Vagina (tissue), 2 donors: ENCODE results near the gene MFSD6. TPM values are rescaled to one million over a fixed set of nuclear protein-coding genes. Genes with fewer than 3 reads are reported as not detected.

Source experiments
- DNase-seq, 2 donors: peaks; one replicate each; pipeline ENCODE4 v3.0.0-alpha.2; 2017; ENCODE audit errors: extremely low spot score in 2 of 2
- H3K27ac ChIP-seq: fragments of 200-600 bp; sonication (generic); one replicate; pipeline ENCODE4 v1.5.1; 2019
- H3K27me3 ChIP-seq: fragments of 200-600 bp; sonication (generic); one replicate; pipeline ENCODE4 v1.5.1; 2019
- H3K36me3 ChIP-seq, 2 donors: fragments of 200-600 bp; sonication (generic); one replicate each; pipeline ENCODE4 v1.5.1; 2017 to 2019
- H3K4me1 ChIP-seq: fragments of 200-600 bp; sonication (generic); one replicate; pipeline ENCODE4 v1.5.1; 2019
- H3K4me3 ChIP-seq, 2 donors: fragments of 200-600 bp; sonication (generic); 1 replicate in 1 of 2; 2 replicates in 1 of 2; pipeline ENCODE4 v1.5.1; 2016 to 2019
- H3K9me3 ChIP-seq: fragments of 200-600 bp; sonication (generic); one replicate; pipeline ENCODE4 v1.5.1; 2019
- CTCF ChIP-seq, 3 experiments: fragments of 450-650 bp in 2 of 3; fragments of 200-600 bp in 1 of 3; sonication (generic) in 1 of 3; IDR thresholded peaks; one replicate each; pipeline ENCODE4 v1.5.1; 2017 to 2019; ENCODE audit warnings: antibody characterized with exemption in 3 of 3, mild to moderate bottlenecking in 2 of 3, moderate library complexity in 2 of 3
- POLR2A ChIP-seq, 2 donors: fragments of 450-650 bp; IDR thresholded peaks; one replicate each; pipeline ENCODE4 v1.6.1; 2017; ENCODE audit warnings: antibody characterized with exemption in 2 of 2, mild to moderate bottlenecking in 2 of 2, moderate library complexity in 2 of 2
- POLR2AphosphoS5 ChIP-seq, 2 donors: sonication (generic); formaldehyde crosslinking; IDR thresholded peaks; one replicate each; pipeline ENCODE4 v1.9.0; 2017; ENCODE audit warnings: antibody characterized with exemption in 2 of 2, mild to moderate bottlenecking in 2 of 2, low read depth in 1 of 2; ENCODE audit not compliant: insufficient read depth in 1 of 2
- intact Hi-C: fragments of 100-400 bp; cut with DNase I; formaldehyde crosslinking; loops from one replicate; pipeline ENCODE4 v1.15.1; 2023
- total RNA-seq: library from RNA; depleted of rRNA; stranded (reverse); fragments of >200 nt; gene quantifications from one replicate; pipeline ENCODE4 v1.2.3, GENCODE V29; 2016

MFSD6 gene
- total RNA-seq, 1 donor from 2014 or later: 84.7 TPM

DNA sequence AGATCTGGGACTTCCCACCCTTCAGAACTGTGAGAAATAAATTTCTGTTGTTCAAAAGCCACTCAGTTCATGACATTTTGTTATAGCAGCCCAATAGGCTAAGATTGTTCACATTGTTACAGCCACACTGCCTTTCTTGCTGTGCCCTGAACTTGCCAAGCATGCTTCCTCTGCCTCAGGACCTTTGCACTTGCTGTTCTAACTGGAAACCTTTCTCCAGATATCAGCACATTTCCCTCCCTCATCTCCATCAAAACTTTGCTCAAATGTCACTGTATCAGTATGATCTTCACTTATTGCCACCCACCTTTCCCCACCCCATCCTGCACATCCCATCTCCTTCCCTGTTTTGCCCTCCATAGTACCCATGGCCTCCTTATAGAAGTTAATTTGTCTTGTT lies 32.1 kb upstream of the MFSD6 start:
- Histone ChIP-seq H3K9me3 (no peaks in the 10 kb centered on the region), H3K4me1 (no peaks in the 10 kb centered on the region), H3K27me3 (no peaks in the 10 kb centered on the region), H3K27ac (no peak overlapping the region), H3K36me3 (peaks cover 0 to 3% of the 10 kb centered on the region in 2 donors), H3K4me3 (no peak overlapping the region)
- no peak for DNase-seq
- TF ChIP-seq CTCF (IDR thresholded peaks at IDR 0.05) (no peak), POLR2A (IDR thresholded peaks at IDR 0.05) (no peak), POLR2AphosphoS5 (IDR thresholded peaks at IDR 0.05; ENCODE audit: insufficient read depth in 1 of 2, low read depth in 1 of 2) (no peak)
- intact Hi-C loops: no loop called here

DNA sequence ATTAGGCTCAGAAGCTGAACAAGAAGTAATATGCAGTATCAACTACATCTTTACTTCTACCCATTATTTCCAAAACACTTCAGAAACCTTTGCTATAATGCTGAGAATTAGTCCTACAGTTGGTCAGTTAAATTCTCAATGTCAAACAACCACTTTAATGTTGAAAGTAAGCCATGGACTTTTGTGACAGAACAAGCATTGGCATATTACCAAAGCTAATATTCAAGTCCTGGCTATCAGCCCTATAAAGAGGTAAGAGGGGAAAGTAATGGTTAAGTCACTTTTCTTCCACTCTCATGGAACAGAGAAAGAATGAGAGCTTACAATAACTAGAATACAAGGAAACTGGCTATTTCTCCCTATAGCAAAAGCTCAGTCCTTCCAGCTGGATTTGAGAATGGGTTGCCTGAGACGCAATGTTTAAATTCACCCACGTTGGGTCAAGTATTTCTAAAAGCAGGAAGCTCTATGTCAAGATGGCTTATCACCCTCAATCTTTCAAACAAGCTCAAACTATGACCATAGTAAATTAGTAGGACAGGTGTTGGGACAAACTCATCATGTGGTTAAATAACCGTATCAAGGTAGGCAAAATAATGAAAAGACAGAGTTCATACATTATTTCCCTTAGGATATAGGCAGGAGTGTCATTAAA lies 31.4 kb upstream of the MFSD6 start:
- Histone ChIP-seq H3K4me1 (no peaks in the 10 kb centered on the region), H3K4me3 (no peak overlapping the region), H3K36me3 (no peaks in the 10 kb centered on the region), H3K27me3 (no peaks in the 10 kb centered on the region), H3K27ac (no peak overlapping the region), H3K9me3 (no peaks in the 10 kb centered on the region)
- no peak for DNase-seq
- TF ChIP-seq POLR2AphosphoS5 (IDR thresholded peaks at IDR 0.05; ENCODE audit: insufficient read depth in 1 of 2, low read depth in 1 of 2): no peak
- no peak for TF ChIP-seq POLR2A (IDR thresholded peaks at IDR 0.05)
- no peak for TF ChIP-seq CTCF (IDR thresholded peaks at IDR 0.05)
- intact Hi-C loops: no loop called here

DNA sequence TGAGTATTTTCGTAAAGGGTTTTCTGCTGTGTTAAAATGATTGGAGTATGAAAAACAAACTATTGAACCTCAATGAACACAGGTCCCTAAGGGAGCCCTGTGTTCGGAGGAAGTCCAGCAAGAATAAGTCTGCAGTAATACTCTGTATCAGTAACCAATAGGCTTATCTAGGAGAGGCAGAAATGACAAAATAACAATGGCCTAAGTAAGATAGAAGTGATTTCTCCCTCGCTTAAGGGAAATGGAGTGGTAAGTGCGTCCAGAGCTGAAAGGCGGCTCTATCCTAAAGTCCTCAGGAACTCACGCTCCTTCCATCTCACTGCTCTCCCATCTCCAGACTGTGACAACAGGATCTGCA lies 29.3 kb upstream of the MFSD6 start:
- Histone ChIP-seq H3K9me3 (no peaks in the 10 kb centered on the region), H3K4me3 (no peak overlapping the region), H3K36me3 (no peaks in the 10 kb centered on the region), H3K4me1 (no peaks in the 10 kb centered on the region), H3K27me3 (no peaks in the 10 kb centered on the region), H3K27ac (no peak overlapping the region)
- TF ChIP-seq CTCF (IDR thresholded peaks at IDR 0.05) (no peak), POLR2AphosphoS5 (IDR thresholded peaks at IDR 0.05; ENCODE audit: insufficient read depth in 1 of 2, low read depth in 1 of 2) (no peak), POLR2A (IDR thresholded peaks at IDR 0.05) (no peak)
- no peak for DNase-seq
- intact Hi-C loops: no loop called here

DNA sequence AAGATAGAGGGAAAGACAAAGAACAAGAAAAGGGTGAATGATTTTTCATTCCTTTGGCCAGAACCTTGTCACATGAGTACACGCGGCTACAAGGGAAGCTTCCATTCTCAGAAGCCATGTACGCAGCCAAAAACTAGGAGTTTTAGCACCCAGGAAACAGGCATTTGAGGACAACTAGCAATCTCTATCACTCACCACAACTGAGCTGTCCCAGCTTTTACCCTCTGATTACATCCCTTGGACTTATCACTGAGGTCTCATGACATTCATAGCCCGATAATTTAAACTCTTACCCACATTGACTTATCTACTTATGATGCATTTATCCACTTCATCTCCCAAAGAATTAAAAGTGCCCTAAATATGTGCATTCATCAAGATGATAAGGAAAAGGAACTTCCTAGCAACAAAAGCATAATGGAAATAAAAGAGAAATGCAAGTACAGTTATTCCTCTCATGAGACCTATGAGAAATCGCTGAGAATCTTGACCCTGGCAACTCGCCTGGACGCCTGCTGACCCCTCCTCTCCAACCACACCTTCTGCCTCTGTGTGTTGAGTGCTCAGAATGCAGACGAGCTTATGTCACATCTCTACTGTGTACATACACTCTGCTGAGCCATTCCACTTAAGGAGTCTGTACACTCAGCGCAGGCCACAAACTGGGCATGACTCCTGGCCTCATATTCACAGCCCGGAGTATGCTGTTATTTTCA lies 28.7 kb upstream of the MFSD6 start:
- H3K9me3 ChIP-seq: no peaks in the 10 kb centered on the region
- H3K27me3 ChIP-seq: no peaks in the 10 kb centered on the region
- H3K36me3 ChIP-seq: no peaks in the 10 kb centered on the region
- DNase-seq: no peak
- no peak overlapping the region for H3K4me3 ChIP-seq
- TF ChIP-seq CTCF (IDR thresholded peaks at IDR 0.05) (no peak), POLR2A (IDR thresholded peaks at IDR 0.05) (no peak), POLR2AphosphoS5 (IDR thresholded peaks at IDR 0.05; ENCODE audit: insufficient read depth in 1 of 2, low read depth in 1 of 2) (no peak)
- H3K27ac ChIP-seq: no peak overlapping the region
- H3K4me1 ChIP-seq: no peaks in the 10 kb centered on the region
- intact Hi-C loops: no loop called here

DNA sequence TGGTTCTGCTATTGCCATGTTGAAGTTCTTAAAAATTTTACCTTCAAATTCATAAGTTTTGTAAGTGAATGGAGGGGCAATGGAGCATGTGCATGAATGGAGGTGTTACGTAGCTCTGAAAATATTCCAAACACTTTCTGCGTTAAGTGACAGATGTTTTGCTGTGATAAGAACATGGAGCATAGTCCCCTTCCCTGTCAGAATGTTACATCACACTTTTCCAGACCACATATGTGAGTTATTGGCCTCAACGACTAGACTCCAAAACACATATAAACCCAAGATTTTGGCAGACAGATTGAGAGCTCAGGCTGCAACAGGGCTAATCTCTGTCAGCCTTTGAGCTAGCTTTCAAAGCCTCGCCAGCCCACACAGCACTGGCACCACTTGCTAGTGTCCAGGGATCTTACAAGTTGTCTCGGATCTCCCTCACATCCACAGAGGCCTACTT lies 27.2 kb upstream of the MFSD6 start:
- no peak for DNase-seq
- Histone ChIP-seq H3K4me1 (no peaks in the 10 kb centered on the region), H3K27ac (no peak overlapping the region), H3K27me3 (no peaks in the 10 kb centered on the region), H3K4me3 (no peak overlapping the region), H3K36me3 (no peaks in the 10 kb centered on the region), H3K9me3 (no peaks in the 10 kb centered on the region)
- TF ChIP-seq CTCF (IDR thresholded peaks at IDR 0.05): no peak
- TF ChIP-seq POLR2AphosphoS5 (IDR thresholded peaks at IDR 0.05; ENCODE audit: insufficient read depth in 1 of 2, low read depth in 1 of 2): no peak
- no peak for TF ChIP-seq POLR2A (IDR thresholded peaks at IDR 0.05)
- intact Hi-C loops: loop anchor here (5.0 kb wide), 1 partner anchor 421 kb away; no protein-coding TSS in a partner anchor
